HG03565 (cell line): Measurements from ENCODE around the gene ADAMTS16.

ENCODE experiments used
- ATAC-seq: cut with Tn5 transposase; IDR thresholded peaks from one replicate; pipeline ENCODE4 v1.9.1; 2021; ENCODE audit warnings: mild to moderate bottlenecking, moderate library complexity; ENCODE audit not compliant: unreplicated experiment

Gene ADAMTS16

GRCh38 chr5:5141625-5142525, 1.7 kb downstream of the ADAMTS16 start:
- peak; percentile 51 for ATAC-seq

GRCh38 chr5:5144441-5144840, 4.3 kb downstream of the ADAMTS16 start:
- no peak for ATAC-seq

GRCh38 chr5:5145651-5146529, 5.8 kb downstream of the ADAMTS16 start:
- no peak for ATAC-seq

GRCh38 chr5:5146530-5147160, 6.5 kb downstream of the ADAMTS16 start:
- ATAC-seq: no peak

DNA sequence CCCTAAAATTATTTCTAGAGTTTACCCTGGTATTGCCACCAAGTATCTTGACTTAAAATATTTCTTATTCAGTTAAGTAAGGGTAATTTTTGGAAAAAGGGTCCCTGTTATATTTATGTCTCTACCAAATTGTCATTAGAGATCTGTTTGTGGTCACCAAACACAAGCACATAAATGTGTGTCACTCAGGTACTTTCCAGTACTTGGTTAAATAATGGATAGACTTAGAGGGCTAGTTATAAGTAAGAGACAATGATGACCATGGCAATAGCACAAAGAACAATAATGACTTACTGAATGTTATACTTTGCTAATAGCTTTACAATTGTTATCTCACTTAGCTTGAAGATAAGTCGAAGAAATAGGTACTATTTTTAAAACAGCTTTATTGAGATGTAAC, 9.0 kb downstream of the ADAMTS16 start:
- ATAC-seq: no peak

DNA sequence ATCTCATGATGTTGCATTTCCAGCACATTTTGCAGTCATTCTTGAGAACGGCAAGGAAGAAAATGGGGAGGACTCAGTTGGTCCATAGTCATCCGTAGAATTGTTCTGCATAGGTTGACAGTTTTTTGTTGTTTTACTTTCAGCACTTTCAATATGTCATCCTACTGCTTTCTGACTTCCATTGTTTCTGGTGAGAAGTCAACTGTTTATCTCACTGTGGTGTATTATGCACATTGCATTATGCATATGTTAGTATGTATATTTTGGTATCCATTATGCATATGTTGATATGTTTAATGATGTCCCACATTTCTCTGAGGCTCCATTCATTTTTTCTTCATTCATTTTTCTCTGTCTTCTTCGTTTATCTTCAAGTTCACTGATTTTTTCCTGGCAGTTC, 10.5 kb downstream of the ADAMTS16 start:
- no peak for ATAC-seq

GRCh38 chr5:5154733-5155132, 14.6 kb downstream of the ADAMTS16 start:
- ATAC-seq: no peak

GRCh38 chr5:5155617-5156016, 15.5 kb downstream of the ADAMTS16 start:
- no peak for ATAC-seq

DNA sequence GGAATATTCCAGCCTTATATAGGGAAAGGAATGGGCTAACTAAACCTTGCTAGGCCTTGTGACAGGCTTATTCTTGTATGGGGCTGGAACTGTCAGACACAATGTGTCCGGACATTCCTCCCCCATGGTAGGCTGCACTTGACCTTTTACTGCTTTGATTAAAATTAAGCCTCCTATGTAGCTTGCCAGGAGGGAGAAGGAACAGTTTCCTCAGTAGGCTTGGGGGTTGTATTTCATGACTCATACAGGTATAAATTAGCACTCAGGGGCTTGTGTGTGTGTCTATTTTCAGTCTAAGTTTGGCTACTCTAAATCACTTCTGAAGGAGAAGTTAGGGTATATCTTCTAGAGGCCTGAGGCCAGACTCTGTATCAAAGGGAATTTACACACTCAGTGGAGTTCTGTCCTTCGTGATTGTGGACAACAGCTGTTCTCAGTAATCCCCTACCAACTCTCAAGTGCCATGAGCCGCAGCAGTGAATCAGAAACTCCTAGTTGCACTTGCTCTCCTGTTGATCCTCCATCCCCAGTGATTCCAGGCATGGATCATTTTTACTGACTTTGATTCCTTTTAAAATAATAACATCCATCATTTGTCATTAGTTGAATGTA, 16.4 kb downstream of the ADAMTS16 start:
- ATAC-seq: no peak

DNA sequence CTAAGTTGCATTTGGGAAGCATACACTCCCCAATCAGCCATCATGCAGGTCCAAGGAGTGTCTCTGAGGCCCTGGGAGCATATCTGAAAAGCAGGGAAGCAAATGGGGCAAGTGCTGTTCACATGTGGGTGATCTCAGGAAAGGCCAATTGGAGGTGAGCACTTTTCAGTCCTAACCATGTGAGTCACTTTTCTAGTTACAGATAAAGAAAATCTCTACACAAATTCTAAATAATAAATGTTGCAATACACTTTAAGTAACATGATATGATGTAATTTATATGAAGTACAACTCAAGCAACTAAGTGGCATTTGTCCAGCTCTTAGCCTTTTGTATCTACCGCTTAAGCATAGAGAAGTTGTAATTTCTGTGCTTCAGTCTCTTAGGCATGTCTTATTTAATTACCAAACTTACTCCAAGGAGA, 18.4 kb downstream of the ADAMTS16 start:
- no peak for ATAC-seq

- ATAC-seq: no peak
Observed at GRCh38 chr5:5159282-5160103, 19.4 kb downstream of the ADAMTS16 start.

DNA sequence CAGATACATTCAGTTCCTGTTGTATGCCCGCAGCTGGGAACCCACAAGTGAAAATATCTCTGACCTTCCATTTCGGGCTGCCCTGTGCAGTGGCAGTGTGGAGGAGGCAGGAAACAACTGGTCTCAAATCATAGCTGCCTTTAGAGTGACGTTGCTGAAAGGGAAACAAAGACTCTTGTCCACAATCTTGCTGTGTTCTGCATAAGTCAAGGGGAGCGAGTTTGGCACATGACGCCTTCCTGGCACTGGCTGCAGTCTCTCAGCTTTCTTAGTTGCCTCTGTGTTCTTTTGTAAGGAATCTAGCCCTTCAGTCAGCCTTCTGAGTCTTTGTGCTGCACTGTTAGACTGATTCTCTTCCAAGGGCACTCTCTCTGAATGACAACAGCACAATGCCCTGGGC, 24.0 kb downstream of the ADAMTS16 start:
- no peak for ATAC-seq

GRCh38 chr5:5165541-5166002, 25.4 kb downstream of the ADAMTS16 start:
- no peak for ATAC-seq

DNA sequence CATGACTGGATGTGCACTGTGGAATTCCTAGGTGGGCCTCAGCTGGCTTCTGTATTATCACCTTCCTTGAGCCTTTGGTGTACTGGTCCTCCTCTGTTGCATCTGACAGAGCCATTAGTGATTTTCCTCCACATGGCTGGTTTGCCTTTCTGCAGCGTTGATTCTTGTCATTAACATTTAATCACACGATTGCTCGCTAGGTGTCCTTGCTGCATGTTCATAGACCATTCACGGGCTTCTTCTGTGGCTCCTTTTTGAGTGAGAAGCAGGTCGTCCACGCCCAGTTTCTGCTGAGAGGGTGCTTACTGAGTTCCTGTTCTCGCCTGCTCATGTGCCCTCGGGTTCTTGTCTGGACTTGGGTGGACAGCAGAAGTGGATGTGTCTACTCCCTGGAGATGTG, 29.3 kb downstream of the ADAMTS16 start:
- ATAC-seq: no peak

- ATAC-seq: no peak
Observed at GRCh38 chr5:5178136-5178535, 38.0 kb downstream of the ADAMTS16 start.

GRCh38 chr5:5178580-5178979, 38.5 kb downstream of the ADAMTS16 start:
- ATAC-seq: no peak

GRCh38 chr5:5179079-5179478, 38.9 kb downstream of the ADAMTS16 start:
- no peak for ATAC-seq

- no peak for ATAC-seq
Observed at GRCh38 chr5:5179597-5179996, 39.5 kb downstream of the ADAMTS16 start.

DNA sequence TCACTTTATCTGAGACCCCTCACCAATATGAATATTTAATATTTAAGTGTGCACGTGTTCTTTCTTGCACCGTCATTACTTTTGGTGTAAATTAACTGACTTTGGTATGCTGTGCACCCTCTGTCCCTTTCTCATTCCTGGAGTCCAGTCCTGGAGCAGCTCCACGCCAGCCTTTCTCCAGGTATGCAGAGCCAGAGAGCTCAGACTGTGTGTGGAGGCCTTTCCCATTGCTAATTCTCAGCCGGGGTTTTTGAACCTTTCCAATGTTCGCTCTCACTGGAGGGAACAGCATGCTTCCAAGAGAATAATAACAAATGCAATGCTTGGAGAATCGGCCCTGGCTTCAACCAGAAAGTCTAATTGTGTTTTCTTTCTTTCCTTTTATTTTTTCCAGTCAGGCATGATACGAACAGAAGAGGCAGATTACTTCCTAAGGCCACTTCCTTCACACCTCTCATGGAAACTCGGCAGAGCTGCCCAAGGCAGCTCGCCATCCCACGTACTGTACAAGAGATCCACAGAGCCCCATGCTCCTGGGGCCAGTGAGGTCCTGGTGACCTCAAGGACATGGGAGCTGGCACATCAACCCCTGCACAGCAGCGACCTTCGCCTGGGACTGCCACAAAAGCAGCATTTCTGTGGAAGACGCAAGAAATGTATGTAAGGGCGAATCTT, 41.7 kb downstream of the ADAMTS16 start:
- no peak for ATAC-seq
